ENCODE results near the gene CROCC2.

CROCC2 gene

GRCh38 chr2:240906141-240906910 is at the start of gene CROCC2:
Gene CROCC2, plus strand, starts transcription at chr2:240906336. Its CDS starts 178 bp downstream, at chr2:240906514.
- no peak for DNase-seq (ENCODE audit: low spot score)

GRCh38 chr2:240857039-240858008 is 48.8 kb upstream of the CROCC2 start:
- no peak for DNase-seq (ENCODE audit: low spot score)

GRCh38 chr2:240858321-240858720 is 47.8 kb upstream of the CROCC2 start:
- DNase-seq (ENCODE audit: low spot score) = no peak

- DNase-seq (ENCODE audit: low spot score) = no peak
Observed at GRCh38 chr2:240858871-240859270, 47.3 kb upstream of the CROCC2 start.

- no peak for DNase-seq (ENCODE audit: low spot score)
Observed at GRCh38 chr2:240861547-240861946, 44.6 kb upstream of the CROCC2 start.

- no peak for DNase-seq (ENCODE audit: low spot score)
Observed at GRCh38 chr2:240864475-240864874, 41.7 kb upstream of the CROCC2 start.

GRCh38 chr2:240865391-240865790 is 40.7 kb upstream of the CROCC2 start:
- DNase-seq (ENCODE audit: low spot score) = no peak

GRCh38 chr2:240868286-240869108 is 37.6 kb upstream of the CROCC2 start, which contains the start of gene AGXT:
Gene AGXT, plus strand, starts transcription at chr2:240868824. Its CDS starts 42 bp downstream, at chr2:240868866.
- DNase-seq (ENCODE audit: low spot score) = no peak

- DNase-seq (ENCODE audit: low spot score) = no peak
Observed at GRCh38 chr2:240869109-240869955, 36.8 kb upstream of the CROCC2 start.

GRCh38 chr2:240869956-240870875 is 35.9 kb upstream of the CROCC2 start:
- no peak for DNase-seq (ENCODE audit: low spot score)

- DNase-seq (ENCODE audit: low spot score) = no peak
Observed at GRCh38 chr2:240871071-240871958, 34.8 kb upstream of the CROCC2 start.

- DNase-seq (ENCODE audit: low spot score) = no peak
Observed at GRCh38 chr2:240872317-240873097, 33.6 kb upstream of the CROCC2 start.

- no peak for DNase-seq (ENCODE audit: low spot score)
Observed at GRCh38 chr2:240873098-240873788, 32.9 kb upstream of the CROCC2 start.

GRCh38 chr2:240873805-240874714 is 32.1 kb upstream of the CROCC2 start:
- DNase-seq (ENCODE audit: low spot score) = no peak

- no peak for DNase-seq (ENCODE audit: low spot score)
Observed at GRCh38 chr2:240874715-240875227, 31.4 kb upstream of the CROCC2 start.

Data from activated CD4-positive, alpha-beta T cell treated with anti-CD3 and anti-CD28 coated beads, Interleukin-2, Interleukin-4, amounts not matched to agents 100 ng/mL and 50 ng/mL, durations not matched to agents 16 hours and 8 hours (primary cell).